Nephron progenitor cell (in vitro differentiated cells): ENCODE results near the gene DGCR2.
"Not testable (repeated sequence)": the region's sequence is repeated elsewhere in the genome, so short reads cannot be mapped to it uniquely, and the experiment has no call there.

ENCODE experiments used
- DNase-seq: peaks from one replicate; pipeline ENCODE4 v3.0.0; 2021
- H3K27ac Mint-ChIP-seq: 2 replicates; pipeline ENCODE4 v1.8.0; 2021; ENCODE audit warnings: mild to moderate bottlenecking, moderate library complexity, mixed read lengths
- H3K27me3 Mint-ChIP-seq: 2 replicates; pipeline ENCODE4 v1.8.0; 2021; ENCODE audit warnings: mild to moderate bottlenecking, low read depth, mixed read lengths; ENCODE audit not compliant: poor library complexity
- H3K36me3 Mint-ChIP-seq: 2 replicates; pipeline ENCODE4 v1.8.0; 2021; ENCODE audit warnings: low read depth, mixed read lengths
- H3K4me1 Mint-ChIP-seq: 2 replicates; pipeline ENCODE4 v1.8.0; 2021; ENCODE audit warnings: mixed read lengths
- H3K4me3 Mint-ChIP-seq: 2 replicates; pipeline ENCODE4 v1.8.0; 2021; ENCODE audit warnings: mild to moderate bottlenecking, moderate library complexity, mixed read lengths
- H3K9me3 Mint-ChIP-seq: 2 replicates; pipeline ENCODE4 v1.8.0; 2021; ENCODE audit warnings: mild to moderate bottlenecking, moderate library complexity, mixed read lengths
- CTCF ChIP-seq: fragments of 200-600 bp; sonication (generic); IDR thresholded peaks from 2 replicates; pipeline ENCODE4 v1.5.0; 2021; ENCODE audit warnings: antibody characterized with exemption

DGCR2 gene

DNA sequence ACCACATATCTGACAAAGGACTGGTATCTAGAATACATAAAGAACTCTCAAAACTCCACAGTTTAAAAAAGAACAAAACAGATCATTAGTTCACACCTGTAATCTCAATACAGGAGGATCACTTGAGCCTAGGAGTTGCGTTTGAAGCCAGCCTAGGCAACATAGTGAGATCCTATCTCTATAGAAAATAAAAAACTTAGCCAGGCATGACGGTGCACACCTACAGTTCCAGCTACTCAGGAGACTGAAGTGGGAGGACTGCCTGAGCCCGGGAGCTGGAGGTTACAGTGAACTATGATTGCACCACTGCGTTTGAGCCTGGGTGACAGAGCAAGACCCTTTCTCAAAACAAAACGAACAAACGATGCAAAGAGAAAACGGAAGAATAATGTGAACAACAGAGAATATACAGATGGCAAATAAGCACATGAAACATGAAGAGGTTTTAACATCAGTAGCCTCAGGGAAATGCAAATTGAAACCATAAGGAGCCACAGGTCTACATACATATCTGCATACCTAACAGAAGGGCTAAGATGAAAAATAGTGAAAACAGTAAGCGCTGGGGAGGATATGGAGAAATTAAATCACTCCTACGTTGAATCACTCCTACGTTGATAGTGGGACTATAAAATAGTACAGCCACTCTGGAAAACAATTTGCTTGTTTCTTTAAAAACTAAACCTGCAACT is 70.7 kb downstream of the DGCR2 start:
- no peak for TF ChIP-seq CTCF
- no peak for DNase-seq
- H3K9me3 Mint-ChIP-seq, result no peaks in the 10 kb centered on the region
- H3K27ac Mint-ChIP-seq, result no peak overlapping the region
- H3K27me3 Mint-ChIP-seq, result no peaks in the 10 kb centered on the region
- no peaks in the 10 kb centered on the region for H3K4me1 Mint-ChIP-seq
- H3K4me3 Mint-ChIP-seq, result no peak overlapping the region
- H3K36me3 Mint-ChIP-seq, result peaks cover 72% of the 10 kb centered on the region

GRCh38 chr22:19050847-19051246 is 71.4 kb downstream of the DGCR2 start:
- H3K36me3 Mint-ChIP-seq, result peaks cover 72% of the 10 kb centered on the region
- H3K27me3 Mint-ChIP-seq, DNase-seq, H3K27ac Mint-ChIP-seq, H3K4me3 Mint-ChIP-seq, H3K4me1 Mint-ChIP-seq, H3K9me3 Mint-ChIP-seq: not testable (repeated sequence)

DNA sequence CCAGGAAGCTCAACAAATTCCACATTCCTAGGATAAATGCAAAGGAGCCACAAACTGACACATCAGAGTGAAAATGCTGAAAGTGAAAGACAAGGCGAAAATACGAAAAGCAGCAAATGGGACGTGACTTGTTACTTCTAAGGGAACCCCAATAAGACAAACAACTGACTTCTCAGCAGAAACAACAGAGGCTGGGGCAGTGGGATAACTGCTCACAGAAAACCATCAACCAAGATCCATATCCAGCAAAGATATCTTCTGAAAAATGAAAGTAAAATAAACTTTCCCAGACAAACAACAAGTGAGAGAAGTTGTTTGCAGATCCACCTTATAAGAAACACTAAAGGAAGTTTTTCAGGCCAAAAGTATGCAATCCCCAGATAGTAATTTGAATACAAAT is 72.1 kb downstream of the DGCR2 start:
- Mint-ChIP-seq H3K27me3 (no peaks in the 10 kb centered on the region), H3K27ac (no peak overlapping the region), H3K36me3 (peaks cover 70% of the 10 kb centered on the region), H3K4me3 (no peak overlapping the region), H3K4me1 (no peaks in the 10 kb centered on the region), H3K9me3 (no peaks in the 10 kb centered on the region)
- DNase-seq, result no peak
- no peak for TF ChIP-seq CTCF

- Mint-ChIP-seq H3K27ac (no peak overlapping the region), H3K27me3 (no peaks in the 10 kb centered on the region), H3K36me3 (peaks cover 68% of the 10 kb centered on the region), H3K9me3 (no peaks in the 10 kb centered on the region), H3K4me3 (no peak overlapping the region), H3K4me1 (no peaks in the 10 kb centered on the region)
- no peak for TF ChIP-seq CTCF
- no peak for DNase-seq
Measured at GRCh38 chr22:19048531-19048930, 73.7 kb downstream of the DGCR2 start.

GRCh38 chr22:19047993-19048392 is 74.2 kb downstream of the DGCR2 start:
- H3K9me3 Mint-ChIP-seq, result no peaks in the 10 kb centered on the region
- H3K27me3 Mint-ChIP-seq, result no peaks in the 10 kb centered on the region
- H3K36me3 Mint-ChIP-seq, result peaks cover 62% of the 10 kb centered on the region
- TF ChIP-seq CTCF, result no peak
- no peak for DNase-seq
- H3K27ac Mint-ChIP-seq, result no peak overlapping the region
- no peaks in the 10 kb centered on the region for H3K4me1 Mint-ChIP-seq
- H3K4me3 Mint-ChIP-seq, result no peak overlapping the region

- TF ChIP-seq CTCF, result no peak
Measured at GRCh38 chr22:19046719-19047609, 75.2 kb downstream of the DGCR2 start.

More at GRCh38 chr22:19046719-19047609, 75.2 kb downstream of the DGCR2 start:
- H3K27me3 Mint-ChIP-seq, result no peaks in the 10 kb centered on the region
- no peak overlapping the region for H3K4me3 Mint-ChIP-seq
- no peak for DNase-seq
- peaks cover 53% of the 10 kb centered on the region for H3K36me3 Mint-ChIP-seq
- no peaks in the 10 kb centered on the region for H3K4me1 Mint-ChIP-seq
- no peaks in the 10 kb centered on the region for H3K9me3 Mint-ChIP-seq
- no peak overlapping the region for H3K27ac Mint-ChIP-seq
